Right renal cortex interstitium (tissue), 3 donors: ENCODE results near the gene CD55. TPM values are rescaled to one million over a fixed set of nuclear protein-coding genes. Genes with fewer than 3 reads are reported as not detected.
A peak's percentile ranks its signal among the peaks of the same experiment; 100 is the strongest.

Source experiments
- DNase-seq, 3 donors: peaks; one replicate each; pipeline ENCODE4 v3.0.0-alpha.2; 2013; ENCODE audit warnings: low read depth in 3 of 3, low spot score in 2 of 3
- polyA plus RNA-seq, 3 donors: library from polyadenylated mRNA; unstranded; fragments of 120-200 nt; gene quantifications; one replicate each; pipeline ENCODE4 v1.2.1, GENCODE V29; 2013; ENCODE audit not compliant: insufficient read length in 3 of 3

The CD55 gene
- polyA plus RNA-seq, 3 donors, result 65.3 to 66.7 (median 66.0) TPM

- no peak for DNase-seq
Observed at GRCh38 chr1:207355513-207356295, 34.2 kb downstream of the CD55 start.

GRCh38 chr1:207361029-207361428 lies 39.6 kb downstream of the CD55 start:
- DNase-seq, result no peak

- DNase-seq, result no peak
Observed at GRCh38 chr1:207361889-207362288, 40.4 kb downstream of the CD55 start.

GRCh38 chr1:207362962-207363860 lies 41.7 kb downstream of the CD55 start:
- no peak for DNase-seq

GRCh38 chr1:207363871-207364270 lies 42.4 kb downstream of the CD55 start:
- no peak for DNase-seq

- DNase-seq, result no peak
Observed at GRCh38 chr1:207364614-207365013, 43.1 kb downstream of the CD55 start.

GRCh38 chr1:207365063-207365462 lies 43.6 kb downstream of the CD55 start:
- no peak for DNase-seq

- no peak for DNase-seq
Observed at GRCh38 chr1:207366022-207366421, 44.5 kb downstream of the CD55 start.

GRCh38 chr1:207388721-207389120 lies 67.2 kb downstream of the CD55 start:
- DNase-seq, result no peak

GRCh38 chr1:207389728-207390464 lies 68.4 kb downstream of the CD55 start:
- DNase-seq, result no peak

- DNase-seq, result no peak
Observed at GRCh38 chr1:207393610-207394009, 72.1 kb downstream of the CD55 start.

GRCh38 chr1:207396168-207396746 lies 74.8 kb downstream of the CD55 start:
- no peak for DNase-seq

- no peak for DNase-seq
Observed at GRCh38 chr1:207397525-207397926, 76.0 kb downstream of the CD55 start.

GRCh38 chr1:207398986-207399385 lies 77.5 kb downstream of the CD55 start:
- DNase-seq, result no peak

GRCh38 chr1:207401578-207401977 lies 80.1 kb downstream of the CD55 start:
- no peak for DNase-seq

GRCh38 chr1:207402744-207403143 lies 81.3 kb downstream of the CD55 start:
- DNase-seq, result no peak

GRCh38 chr1:207404849-207405525 lies 83.5 kb downstream of the CD55 start:
- peak; percentile 41 to 67 (median 48) for DNase-seq

GRCh38 chr1:207405814-207406213 lies 84.3 kb downstream of the CD55 start:
- DNase-seq, result no peak

GRCh38 chr1:207407655-207408260 lies 86.3 kb downstream of the CD55 start:
- no peak for DNase-seq
